K562 (cell line): ENCODE data around the gene NRTN. TPM values are rescaled to one million over a fixed set of nuclear protein-coding genes. Genes with fewer than 3 reads are reported as not detected.

Experiments used
- ATAC-seq: fragments of 200-7000 bp; cut with Tn5 transposase; 3 replicates; pipeline ENCODE4 v1.9.1; 2020; ENCODE audit warnings: moderate library complexity
- BruUV-seq: library from RNA; stranded (reverse); fragments of 400-500 nt; replicated peaks from 2 replicates; lab custom pipeline; 2021; lab: Mats Ljungman, UMichigan
- CTCF ChIA-PET: fragments of 300-600 bp; formaldehyde crosslinking; extraction: SDS; loops from one replicate; lab custom pipeline; 2021; ENCODE audit warnings: low intra/inter-chr PET ratio; lab: Yijun Ruan, JAX
- POLR2A ChIA-PET: fragments of 300-600, 350-650 bp; sonication (Branson Sonifier 250); formaldehyde crosslinking; extraction: SDS; loops from one replicate; lab custom pipeline; 2021; ENCODE audit warnings: antibody characterized with exemption, inconsistent platforms; lab: Yijun Ruan, JAX
- DNase-seq, 4 experiments: peaks; one replicate each; pipeline versions ENCODE4 v3.0.0 to v3.0.0-alpha.2; 2011 to 2018; ENCODE audit warnings: low spot score in 3 of 4, mixed read lengths in 3 of 4; ENCODE audit errors: extremely low read depth in 1 of 4
- FAIRE-seq: peaks from 2 replicates; lab custom pipeline; 2011; peaks lifted over from hg19 to GRCh38; lab: Jason Lieb, UNC
- H2AFZ ChIP-seq: 2 replicates; pipeline ENCODE4 v1.6.0; 2011; ENCODE audit warnings: low read depth, low read length, control low read depth, inconsistent platforms
- H3K27ac ChIP-seq: fragments of 200-600 bp; 3 replicates; pipeline ENCODE4 v1.8.0; 2011; ENCODE audit warnings: low read depth, mild to moderate bottlenecking, control low read depth, inconsistent platforms, low read length, moderate library complexity, mixed read lengths; ENCODE audit errors: extremely low read depth
- H3K27me3 ChIP-seq, 2 experiments: fragments of 300-600 bp in 1 of 2; 2 replicates in 1 of 2; 3 replicates in 1 of 2; pipeline versions ENCODE4 v1.6.0 to v1.8.0; 2011; ENCODE audit warnings: inconsistent platforms in 2 of 2, low read length in 2 of 2, mild to moderate bottlenecking in 1 of 2, mixed read lengths in 1 of 2, moderate library complexity in 1 of 2; ENCODE audit not compliant: control insufficient read depth in 2 of 2, insufficient read depth in 2 of 2
- H3K36me3 ChIP-seq: fragments of 300-600 bp; 3 replicates; pipeline ENCODE4 v1.8.0; 2011; ENCODE audit warnings: mild to moderate bottlenecking, low read length, inconsistent platforms; ENCODE audit not compliant: control insufficient read depth, insufficient read depth
- H3K4me1 ChIP-seq, 2 experiments: fragments of 200-600 bp in 1 of 2; replicated peaks in 1 of 2; 2 replicates in 1 of 2; 3 replicates in 1 of 2; pipeline versions ENCODE4 v1.5.1 to v1.8.0; 2011; ENCODE audit warnings: inconsistent platforms in 2 of 2, low read length in 2 of 2, mild to moderate bottlenecking in 1 of 2, mixed read lengths in 1 of 2, moderate library complexity in 1 of 2; ENCODE audit not compliant: control insufficient read depth in 2 of 2, insufficient read depth in 2 of 2
- H3K4me2 ChIP-seq: 2 replicates; pipeline ENCODE4 v1.6.1; 2011; ENCODE audit warnings: low read length, control low read depth, inconsistent platforms, mixed read lengths; ENCODE audit not compliant: insufficient read depth
- H3K4me3 ChIP-seq: fragments of 200-600 bp; sonication (generic), shearing (Covaris generic); 2 replicates; pipeline ENCODE4 v1.5.1; 2016; ENCODE audit warnings: control low read depth, inconsistent platforms
- H3K79me2 ChIP-seq: fragments of 200-600 bp; 3 replicates; pipeline ENCODE4 v1.8.0; 2011; ENCODE audit warnings: low read length, inconsistent platforms; ENCODE audit not compliant: control insufficient read depth, insufficient read depth
- H3K9ac ChIP-seq, 2 experiments: 2 replicates each; pipeline versions ENCODE4 v1.6.0 to v1.6.1; 2011; ENCODE audit warnings: low read depth in 2 of 2, low read length in 2 of 2, control low read depth in 1 of 2, inconsistent platforms in 1 of 2, mild to moderate bottlenecking in 1 of 2, mixed read lengths in 1 of 2; ENCODE audit not compliant: insufficient read depth in 1 of 2
- H3K9me1 ChIP-seq: one replicate; pipeline ENCODE4 v1.6.0; 2011; ENCODE audit warnings: inconsistent platforms, mild to moderate bottlenecking, low read length, moderate library complexity; ENCODE audit not compliant: control insufficient read depth, insufficient read depth
- H3K9me3 ChIP-seq: replicated peaks from 2 replicates; pipeline ENCODE4 v1.5.1; 2011; ENCODE audit warnings: low read depth, low read length, inconsistent platforms; ENCODE audit not compliant: control insufficient read depth, insufficient read depth
- H4K20me1 ChIP-seq: replicated peaks from 2 replicates; pipeline ENCODE4 v1.6.1; 2011; ENCODE audit warnings: low read length, inconsistent platforms, mixed read lengths; ENCODE audit not compliant: control insufficient read depth, insufficient read depth
- BACH1 ChIP-seq: fragments of 200-800 bp; sonication (Bioruptor generic); IDR thresholded peaks from 2 replicates; pipeline ENCODE4 v1.6.1; 2016; ENCODE audit warnings: missing genetic modification characterization, missing compliant biosample characterization
- BCOR ChIP-seq: fragments of 450-650 bp; IDR thresholded peaks from 2 replicates; pipeline ENCODE4 v1.6.1; 2016
- EP300 ChIP-seq: IDR thresholded peaks from 2 replicates; pipeline ENCODE4 v1.6.1; 2012; ENCODE audit warnings: low read length, improper control_type of control experiment
- HNRNPL ChIP-seq: fragments of 200-400 bp; formaldehyde crosslinking; IDR thresholded peaks from 2 replicates; pipeline ENCODE4 v1.6.1; 2017; ENCODE audit warnings: low read depth, mild to moderate bottlenecking, low read length
- RBM25 ChIP-seq: fragments of 200-400 bp; formaldehyde crosslinking; IDR thresholded peaks from 2 replicates; pipeline ENCODE4 v1.6.1; 2018; ENCODE audit warnings: low read length, low read depth, moderate library complexity; ENCODE audit not compliant: severe bottlenecking
- SLC30A9 ChIP-seq: fragments of 250-450 bp; sonication (Bioruptor Pico); IDR thresholded peaks from 2 replicates; pipeline ENCODE4 v1.8.0; 2022; ENCODE audit warnings: mild to moderate bottlenecking, moderate library complexity
- ZFP36 ChIP-seq: fragments of 150-350 bp; IDR thresholded peaks from 2 replicates; pipeline ENCODE4 v1.6.1; 2018; ENCODE audit warnings: low read length, low read depth; ENCODE audit not compliant: partially characterized antibody
- WGBS: fragments of 100-300 bp; shearing (Covaris generic); methylation state at CpG from one replicate; pipeline ENCODE4 v1.1.6; 2016; ENCODE audit warnings: low coverage, mixed read lengths; ENCODE audit not compliant: insufficient coverage; ENCODE audit errors: missing lambda C conversion rate; 5-methylcytosine and 5-hydroxymethylcytosine counted together
- in situ Hi-C: fragments of 300-500 bp; cut with MboI; formaldehyde crosslinking; loops from 4 replicates; pipeline ENCODE4 v1.15.0; 2018; ENCODE audit warnings: inconsistent platforms, mixed read lengths
- intact Hi-C: fragments of 100-400 bp; cut with micrococcal nuclease; formaldehyde crosslinking; loops from 2 replicates; pipeline ENCODE4 v1.14.2; 2022
- polyA plus RNA-seq, 8 experiments: library from polyadenylated mRNA; depleted of rRNA in 4 of 8; stranded (reverse) in 5 of 8; unstranded in 3 of 8; fragments of >200 nt; fragmentation: Nextera tagmentation in 2 of 8; fragmentation: Illumina TruSeq in 1 of 8; extraction: Ambion mirVana in 2 of 8; extraction: Trizol in 1 of 8; gene quantifications; 2 replicates each; pipeline versions ENCODE4 v1.2.1 to v1.2.3, GENCODE V29; 2011 to 2014; ENCODE audit warnings: inconsistent platforms in 1 of 8, missing spikeins in 1 of 8
- total RNA-seq, 7 experiments: library from RNA; depleted of rRNA in 6 of 7; stranded (reverse); fragments of >200 nt in 6 of 7; fragmentation: Illumina TruSeq in 2 of 7; extraction: Trizol in 2 of 7; gene quantifications; 2 replicates each; pipeline versions ENCODE4 v1.2.1 to v1.2.3, GENCODE V29; 2011 to 2021; ENCODE audit warnings: low replicate concordance in 1 of 7

The NRTN gene
- total and polyA plus RNA-seq, 9 of the 15 experiments (the other 6 are each of a cell fraction or from before 2014, with no cell fraction given), result 0.62 to 8.1 (median 1.6) TPM; not detected in 2

- no peaks in the 10 kb centered on the region for H3K9me3 ChIP-seq
- H3K9me1 ChIP-seq, result no peaks in the 10 kb centered on the region
- intact Hi-C loops (no loop called here), in situ Hi-C loops (no loop called here)
- no peaks in the 10 kb centered on the region for H3K79me2 ChIP-seq
- H2AFZ ChIP-seq, result no peak overlapping the region
- H3K9ac ChIP-seq, result peak overlapping the region in 1 of 2 experiments; percentile 46; a peak in 2 of 4 replicates
- H3K4me3 ChIP-seq, result no peak overlapping the region
- BruUV-seq, result no TSS peak
- H4K20me1 ChIP-seq, result peaks cover 3% of the 10 kb centered on the region; the same call in 1 of the 2 replicates
- WGBS, result 34% methylated on average over 9 of the region's 9 CpGs
- H3K36me3 ChIP-seq, result no peaks in the 10 kb centered on the region
- peak in 1 of 4 experiments; percentile 2 for DNase-seq
- ChIA-PET POLR2A (no interaction called here), CTCF (no interaction called here)
- no peak for ATAC-seq
- peaks cover 2 to 22% of the 10 kb centered on the region in 2 experiments; a peak in 2 of 5 replicates for H3K27me3 ChIP-seq
- H3K27ac ChIP-seq, result no peak overlapping the region
- H3K4me1 ChIP-seq, result peaks cover 0 to 23% of the 10 kb centered on the region in 2 experiments; a peak in 2 of 5 replicates
- no peak overlapping the region for H3K4me2 ChIP-seq
- no peak for FAIRE-seq
- TF ChIP-seq HNRNPL (no peak), ZFP36 (peak; percentile 50), EP300 (peak; percentile 31; the same call in 1 of the 2 replicates), RBM25 (peak; percentile 11), BACH1 (tag) (no peak), BCOR (peak; percentile 53), SLC30A9 (CRISPR knock-in tag) (no peak)
Measured at GRCh38 chr19:5864013-5864720, 59.3 kb downstream of the NRTN start.
